Fibroblast of lung (primary cell): Measurements from ENCODE around the gene LPP.

Experiments used
- EZH2 ChIP-seq: IDR thresholded peaks from 2 replicates; pipeline ENCODE4 v1.5.1; 2012; ENCODE audit warnings: low read length, control low read depth, mild to moderate bottlenecking; ENCODE audit errors: missing control alignments
- TF ChIP-seq, protein P1 (sequence below), 2 donors: IDR thresholded peaks in 1 of 2; conservative IDR thresholded peaks in 1 of 2; 1 replicate in 1 of 2; 2 replicates in 1 of 2; pipeline ENCODE4 v1.5.1; 2011 to 2012; ENCODE audit warnings: low read length in 2 of 2, control low read depth in 1 of 2, inconsistent platforms in 1 of 2, low read depth in 1 of 2, mild to moderate bottlenecking in 1 of 2

DNA sequence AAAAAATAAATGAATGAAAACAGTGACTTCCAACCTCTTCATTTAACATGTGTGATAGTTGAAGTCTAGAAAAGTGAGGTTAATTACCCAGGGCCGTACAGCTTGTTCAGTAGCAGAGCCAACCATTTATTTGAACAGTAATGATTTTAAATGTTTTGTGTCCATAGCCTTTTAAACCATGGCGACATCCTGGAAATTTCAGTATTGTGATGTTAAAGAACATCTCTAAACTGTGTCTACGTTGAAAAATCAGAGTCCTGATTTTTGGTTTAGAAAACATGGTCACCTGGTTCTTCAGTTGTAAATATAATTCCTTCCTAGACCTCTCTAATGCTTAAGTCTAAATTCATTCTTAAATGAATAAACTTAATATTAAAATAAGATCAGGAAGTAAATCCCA lies 14.2 kb downstream of the LPP start:
- TF ChIP-seq EZH2 = no peak
- TF ChIP-seq, protein P1, sequence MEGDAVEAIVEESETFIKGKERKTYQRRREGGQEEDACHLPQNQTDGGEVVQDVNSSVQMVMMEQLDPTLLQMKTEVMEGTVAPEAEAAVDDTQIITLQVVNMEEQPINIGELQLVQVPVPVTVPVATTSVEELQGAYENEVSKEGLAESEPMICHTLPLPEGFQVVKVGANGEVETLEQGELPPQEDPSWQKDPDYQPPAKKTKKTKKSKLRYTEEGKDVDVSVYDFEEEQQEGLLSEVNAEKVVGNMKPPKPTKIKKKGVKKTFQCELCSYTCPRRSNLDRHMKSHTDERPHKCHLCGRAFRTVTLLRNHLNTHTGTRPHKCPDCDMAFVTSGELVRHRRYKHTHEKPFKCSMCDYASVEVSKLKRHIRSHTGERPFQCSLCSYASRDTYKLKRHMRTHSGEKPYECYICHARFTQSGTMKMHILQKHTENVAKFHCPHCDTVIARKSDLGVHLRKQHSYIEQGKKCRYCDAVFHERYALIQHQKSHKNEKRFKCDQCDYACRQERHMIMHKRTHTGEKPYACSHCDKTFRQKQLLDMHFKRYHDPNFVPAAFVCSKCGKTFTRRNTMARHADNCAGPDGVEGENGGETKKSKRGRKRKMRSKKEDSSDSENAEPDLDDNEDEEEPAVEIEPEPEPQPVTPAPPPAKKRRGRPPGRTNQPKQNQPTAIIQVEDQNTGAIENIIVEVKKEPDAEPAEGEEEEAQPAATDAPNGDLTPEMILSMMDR (conservative IDR thresholded peaks at IDR 0.05 in 1 of 2, IDR thresholded peaks at IDR 0.05 in 1 of 2; ENCODE audit: low read depth in 1 of 2, low read length in 2 of 2) = no peak
